Stimulated activated CD4-positive, alpha-beta T cell treated with anti-CD3 and anti-CD28 coated beads, Interleukin-12 subunit alpha, Interleukin-12 subunit beta, amount 100 ng/mL, for 48 hours (primary cell): ENCODE data around the gene NEMP2.

Experiments used
- DNase-seq, 3 donors: peaks; one replicate each; pipeline ENCODE4 v3.0.0-alpha.2; 2020; ENCODE audit warnings: low read depth in 2 of 3, low spot score in 1 of 3

NEMP2 gene

DNA sequence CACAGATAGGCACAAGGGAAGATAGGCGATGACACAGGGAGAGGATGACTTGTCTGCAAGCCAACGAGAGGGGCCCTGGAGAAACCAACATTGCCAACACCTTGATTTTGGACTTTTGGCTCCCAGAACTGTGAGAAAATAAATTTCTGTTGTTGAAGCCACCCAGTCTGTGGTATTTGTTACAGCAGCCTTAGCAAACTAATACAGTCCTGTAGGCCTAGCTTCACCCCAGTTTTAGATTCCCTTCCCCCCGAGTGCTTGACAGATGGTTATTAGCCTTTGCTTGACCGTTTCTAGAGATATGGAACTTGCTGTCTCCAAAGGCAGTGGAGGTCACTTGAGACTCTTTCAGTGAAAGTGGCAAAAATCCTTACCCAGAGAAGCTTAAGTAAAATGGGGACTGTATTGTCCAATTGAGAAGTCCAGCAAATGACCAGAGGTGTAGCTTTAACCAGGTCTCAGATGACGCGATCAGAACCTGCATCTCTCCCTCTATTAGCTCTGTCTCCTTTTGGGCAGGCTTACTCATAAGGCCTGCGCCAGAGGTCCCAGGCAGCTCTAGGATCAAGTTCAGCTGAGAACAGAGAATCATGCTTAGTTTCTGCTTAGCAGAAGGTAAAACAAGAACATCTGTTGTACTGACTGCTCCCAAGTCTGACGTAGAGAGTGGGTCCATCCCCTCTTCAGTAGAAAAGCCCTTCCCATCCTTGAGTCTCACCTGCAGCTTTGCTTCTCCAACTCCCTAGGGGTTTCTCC lies 76.0 kb downstream of the NEMP2 start:
- DNase-seq = no peak

GRCh38 chr2:190457256-190457655 lies 77.3 kb downstream of the NEMP2 start:
- no peak for DNase-seq

DNA sequence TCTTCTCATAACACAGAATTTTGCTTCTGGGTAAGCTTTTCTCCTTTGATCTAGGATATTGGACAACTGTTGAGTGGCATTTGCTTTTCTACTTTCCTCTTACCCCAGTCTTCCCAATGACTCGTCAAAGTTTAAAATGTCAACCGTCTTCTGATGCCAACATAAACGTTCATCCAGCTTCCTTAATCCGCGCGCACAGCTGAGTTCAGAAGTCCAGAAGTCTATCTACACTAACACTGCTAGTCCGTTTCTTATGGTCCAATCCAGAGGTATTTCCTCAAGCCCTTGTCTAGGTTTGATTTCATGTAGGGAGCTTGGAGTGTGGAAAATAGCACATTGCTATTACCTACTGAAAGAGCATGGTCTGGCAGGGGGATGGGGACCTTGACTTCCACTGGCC lies 77.7 kb downstream of the NEMP2 start:
- no peak for DNase-seq

GRCh38 chr2:190455358-190456095 lies 79.0 kb downstream of the NEMP2 start:
- DNase-seq = no peak

- no peak for DNase-seq
These were observed 79.7 kb downstream of the NEMP2 start for GRCh38 chr2:190454795-190455194.
